HPDE6-E6E7 (cell line): Measurements from ENCODE around the gene NR2F1.

Source experiments
- DNase-seq: peaks from one replicate; pipeline ENCODE4 v3.0.0; 2011; ENCODE audit warnings: missing footprints; ENCODE audit errors: extremely low spot score

Gene NR2F1

GRCh38 chr5:93636837-93637236, 53.8 kb downstream of the NR2F1 start:
- no peak for DNase-seq

DNA sequence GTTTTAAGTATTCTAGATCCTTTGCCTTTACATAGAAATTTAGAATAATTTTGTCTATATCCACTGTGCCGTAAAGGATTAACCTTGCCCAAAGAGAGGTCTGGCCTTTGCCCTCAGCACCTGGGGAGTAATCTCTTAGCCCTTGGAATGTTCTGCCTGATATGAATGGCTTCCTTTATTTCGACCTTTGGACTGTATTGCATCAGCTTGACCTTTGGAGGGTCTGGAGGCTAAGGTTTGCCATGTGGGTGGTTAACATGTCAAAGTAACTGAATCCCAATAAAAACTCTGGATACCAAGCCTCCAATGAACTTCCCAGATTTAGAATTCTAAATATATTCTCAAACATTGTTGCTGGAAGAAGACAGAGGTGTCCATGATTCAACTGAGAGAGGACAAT, 54.7 kb downstream of the NR2F1 start:
- no peak for DNase-seq

- no peak for DNase-seq
Observed at GRCh38 chr5:93642526-93642925, 59.5 kb downstream of the NR2F1 start.
